ENCODE results near the gene VWA3B. TPM values are rescaled to one million over a fixed set of nuclear protein-coding genes. Genes with fewer than 3 reads are reported as not detected.
"Not testable (repeated sequence)": the region's sequence is repeated elsewhere in the genome, so short reads cannot be mapped to it uniquely, and the experiment has no call there.

The VWA3B gene
- total RNA-seq, 1 experiment from 2014 or later: 1.0 TPM

GRCh38 chr2:98294711-98295110 is 207.7 kb downstream of the VWA3B start:
- no peaks in the 10 kb centered on the region for H3K36me3 ChIP-seq (replicated peaks; ENCODE audit: control insufficient read depth, insufficient read depth, low read length)
- no peaks in the 10 kb centered on the region for H3K27me3 ChIP-seq (ENCODE audit: control insufficient read depth, insufficient read depth, low read length)
- no peak overlapping the region for H3K4me3 ChIP-seq (ENCODE audit: insufficient read depth, low read depth, low read length)
- no peak for DNase-seq

DNA sequence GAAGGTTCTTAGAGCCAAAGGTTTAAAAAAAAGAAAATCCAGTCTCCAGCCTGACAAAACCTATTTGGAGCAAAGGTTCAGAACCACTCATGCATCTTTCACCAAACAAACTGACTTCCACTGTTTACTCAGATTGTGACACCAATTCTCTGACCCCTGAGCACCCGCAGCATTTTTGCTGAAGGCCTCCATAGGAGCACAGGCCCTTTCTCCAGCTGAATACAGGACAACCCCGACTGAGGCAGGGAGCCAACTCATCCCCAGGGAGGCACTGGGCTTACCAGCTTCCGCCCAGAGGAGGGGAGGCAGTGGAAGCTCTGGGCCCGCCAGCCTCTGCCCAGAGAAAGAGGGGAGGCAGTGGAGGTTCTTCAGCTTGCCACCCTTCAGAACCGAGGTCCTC is 208.3 kb downstream of the VWA3B start:
- H3K27me3 ChIP-seq (ENCODE audit: control insufficient read depth, insufficient read depth, low read length): no peaks in the 10 kb centered on the region
- no peak overlapping the region for H3K4me3 ChIP-seq (ENCODE audit: insufficient read depth, low read depth, low read length)
- no peak for DNase-seq
- H3K36me3 ChIP-seq (replicated peaks; ENCODE audit: control insufficient read depth, insufficient read depth, low read length): no peaks in the 10 kb centered on the region

GRCh38 chr2:98295721-98296414 is 208.9 kb downstream of the VWA3B start:
- Histone ChIP-seq H3K36me3 (replicated peaks; ENCODE audit: control insufficient read depth, insufficient read depth, low read length) (no peaks in the 10 kb centered on the region), H3K27me3 (ENCODE audit: control insufficient read depth, insufficient read depth, low read length) (no peaks in the 10 kb centered on the region), H3K4me3 (ENCODE audit: insufficient read depth, low read depth, low read length) (no peak overlapping the region)
- no peak for DNase-seq

DNA sequence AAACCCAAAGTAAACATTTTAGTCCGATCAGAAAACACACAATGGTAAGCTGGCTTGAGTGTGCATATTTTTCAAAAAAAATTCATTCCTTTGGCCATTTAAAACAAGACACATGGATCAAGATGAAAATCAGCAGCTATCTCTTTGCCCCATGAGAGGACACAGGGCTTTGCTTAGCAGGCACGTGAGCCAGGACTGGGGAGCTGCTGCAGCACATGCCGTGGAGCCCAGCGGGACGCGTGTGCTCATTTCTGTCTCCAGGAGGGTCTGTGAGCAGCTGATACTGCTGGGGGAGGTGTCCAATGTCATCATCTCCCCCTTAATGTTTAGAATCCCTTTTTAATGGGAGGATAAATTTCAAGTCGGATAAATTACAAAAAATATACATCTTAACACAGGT is 209.5 kb downstream of the VWA3B start:
- H3K36me3 ChIP-seq (replicated peaks; ENCODE audit: control insufficient read depth, insufficient read depth, low read length): no peaks in the 10 kb centered on the region
- no peaks in the 10 kb centered on the region for H3K27me3 ChIP-seq (ENCODE audit: control insufficient read depth, insufficient read depth, low read length)
- no peak for DNase-seq

GRCh38 chr2:98297817-98298682 is 211.1 kb downstream of the VWA3B start:
- DNase-seq: peak; percentile 58
- no peaks in the 10 kb centered on the region for H3K27me3 ChIP-seq (ENCODE audit: control insufficient read depth, insufficient read depth, low read length)

More for the DNA sequence above, 209.5 kb downstream of the VWA3B start:
- no peak overlapping the region for H3K4me3 ChIP-seq (ENCODE audit: insufficient read depth, low read depth, low read length)

DNA sequence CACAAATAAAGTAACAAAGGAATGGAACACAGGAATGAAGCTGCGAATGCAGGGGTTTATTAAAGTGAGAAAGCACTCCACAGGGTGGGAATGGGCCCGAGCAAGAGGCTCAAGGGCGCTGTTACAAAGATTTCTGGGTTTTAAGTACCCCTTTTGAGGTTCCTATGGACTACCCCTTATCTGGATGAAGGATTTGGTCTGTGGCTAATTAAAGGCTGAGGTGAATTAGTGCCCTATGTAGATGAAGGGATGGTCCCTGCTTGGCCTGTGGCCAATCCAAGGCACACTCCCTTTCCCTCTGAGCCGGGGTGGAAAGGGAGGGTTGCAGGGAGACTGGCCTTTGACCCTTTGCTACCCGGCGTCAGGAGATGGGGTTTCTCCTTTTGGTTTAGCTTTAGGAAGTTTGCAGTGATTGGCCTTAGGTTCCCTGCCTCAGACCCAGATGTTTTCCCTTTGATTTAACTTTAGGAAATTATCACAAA is 211.8 kb downstream of the VWA3B start:
- no peak for DNase-seq
- H3K27me3 ChIP-seq (ENCODE audit: control insufficient read depth, insufficient read depth, low read length): no peaks in the 10 kb centered on the region

More at GRCh38 chr2:98297817-98298682, 211.1 kb downstream of the VWA3B start:
- H3K4me3 ChIP-seq (ENCODE audit: insufficient read depth, low read depth, low read length): no peak overlapping the region
- no peaks in the 10 kb centered on the region for H3K36me3 ChIP-seq (replicated peaks; ENCODE audit: control insufficient read depth, insufficient read depth, low read length)

DNA sequence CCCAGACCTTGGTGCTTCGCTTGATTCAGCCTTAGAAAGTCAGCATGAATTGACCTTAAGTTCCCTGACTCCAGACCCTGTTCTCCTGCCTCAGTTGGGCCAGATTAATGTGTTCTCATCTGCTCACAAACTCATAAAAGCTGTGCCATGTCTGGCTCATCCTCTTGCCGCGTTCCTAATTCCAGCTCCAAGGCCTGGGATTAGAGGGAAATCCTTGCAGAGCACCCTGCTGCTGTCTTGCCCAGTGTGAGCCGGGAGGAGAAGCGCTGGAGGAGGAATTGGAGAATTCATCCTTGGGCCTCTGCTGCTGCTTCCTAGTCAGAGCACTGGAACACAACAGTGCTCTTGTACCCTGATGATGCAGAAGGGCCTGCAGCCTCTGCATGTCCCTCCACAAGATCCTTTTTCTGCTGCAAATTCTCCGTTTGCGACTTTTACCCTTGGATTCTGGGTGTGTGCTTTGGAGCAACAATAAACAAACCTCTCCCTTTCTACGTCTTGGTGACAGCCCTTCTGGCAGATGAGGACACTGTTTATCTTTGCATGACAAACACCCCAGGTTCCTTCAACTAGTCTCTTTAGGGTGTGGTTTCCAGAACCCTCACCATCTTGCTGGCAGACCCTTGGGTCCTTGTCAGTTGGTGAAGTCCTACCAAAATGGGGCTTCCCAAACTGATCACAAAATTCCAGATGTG is 212.4 kb downstream of the VWA3B start:
- Histone ChIP-seq H3K27me3 (ENCODE audit: control insufficient read depth, insufficient read depth, low read length) (no peaks in the 10 kb centered on the region), H3K4me3 (ENCODE audit: insufficient read depth, low read depth, low read length) (no peak overlapping the region), H3K36me3 (replicated peaks; ENCODE audit: control insufficient read depth, insufficient read depth, low read length) (no peaks in the 10 kb centered on the region)
- peak; percentile 45 for DNase-seq

More for the DNA sequence above, 211.8 kb downstream of the VWA3B start:
- Histone ChIP-seq H3K36me3 (replicated peaks; ENCODE audit: control insufficient read depth, insufficient read depth, low read length) (no peaks in the 10 kb centered on the region), H3K4me3 (ENCODE audit: insufficient read depth, low read depth, low read length) (no peak overlapping the region)

GRCh38 chr2:98300141-98300874 is 213.3 kb downstream of the VWA3B start:
- DNase-seq: no peak
- no peaks in the 10 kb centered on the region for H3K36me3 ChIP-seq (replicated peaks; ENCODE audit: control insufficient read depth, insufficient read depth, low read length)
- no peaks in the 10 kb centered on the region for H3K27me3 ChIP-seq (ENCODE audit: control insufficient read depth, insufficient read depth, low read length)
- no peak overlapping the region for H3K4me3 ChIP-seq (ENCODE audit: insufficient read depth, low read depth, low read length)

GRCh38 chr2:98301469-98301868 is 214.5 kb downstream of the VWA3B start:
- no peak for DNase-seq
- Histone ChIP-seq H3K4me3 (ENCODE audit: insufficient read depth, low read depth, low read length) (no peak overlapping the region), H3K27me3 (ENCODE audit: control insufficient read depth, insufficient read depth, low read length) (no peaks in the 10 kb centered on the region), H3K36me3 (replicated peaks; ENCODE audit: control insufficient read depth, insufficient read depth, low read length) (no peaks in the 10 kb centered on the region)

DNA sequence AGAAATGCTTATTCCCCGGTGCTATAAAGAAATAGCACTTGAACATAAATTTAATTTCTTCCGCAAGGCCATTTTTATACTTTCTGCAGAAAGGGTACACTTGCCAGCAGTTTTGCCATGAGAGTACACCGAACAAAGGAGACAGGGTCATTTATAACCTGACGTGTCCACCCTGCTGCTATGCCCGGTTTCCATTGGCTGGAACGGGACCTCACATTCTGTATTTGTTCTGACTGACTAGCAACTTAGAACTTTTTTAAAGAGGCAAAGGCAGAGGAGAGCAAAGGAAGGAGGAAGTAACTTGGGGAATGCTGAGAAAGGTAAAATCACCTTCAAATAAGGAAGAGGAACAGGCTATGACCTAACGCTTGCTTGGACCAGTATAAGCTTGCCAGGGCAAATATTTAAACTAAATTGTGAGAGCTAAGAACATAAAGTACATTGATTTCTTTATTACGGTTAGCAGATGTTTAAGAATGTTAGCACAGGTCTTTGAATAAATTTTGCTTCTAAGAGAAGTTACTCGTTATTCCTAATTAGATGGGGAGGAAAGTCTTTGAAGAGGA is 220.2 kb downstream of the VWA3B start:
- not testable (repeated sequence) for H3K4me3 ChIP-seq (ENCODE audit: insufficient read depth, low read depth, low read length); H3K27me3 ChIP-seq (ENCODE audit: control insufficient read depth, insufficient read depth, low read length); H3K36me3 ChIP-seq (replicated peaks; ENCODE audit: control insufficient read depth, insufficient read depth, low read length); DNase-seq

- no peak for DNase-seq
Measured at GRCh38 chr2:98308068-98308467, 221.1 kb downstream of the VWA3B start.

GRCh38 chr2:98308532-98308931 is 221.6 kb downstream of the VWA3B start:
- Histone ChIP-seq H3K27me3 (ENCODE audit: control insufficient read depth, insufficient read depth, low read length) (no peaks in the 10 kb centered on the region), H3K36me3 (replicated peaks; ENCODE audit: control insufficient read depth, insufficient read depth, low read length) (no peaks in the 10 kb centered on the region), H3K4me3 (ENCODE audit: insufficient read depth, low read depth, low read length) (no peak overlapping the region)
- no peak for DNase-seq

More at GRCh38 chr2:98308068-98308467, 221.1 kb downstream of the VWA3B start:
- Histone ChIP-seq H3K36me3 (replicated peaks; ENCODE audit: control insufficient read depth, insufficient read depth, low read length) (no peaks in the 10 kb centered on the region), H3K27me3 (ENCODE audit: control insufficient read depth, insufficient read depth, low read length) (no peaks in the 10 kb centered on the region), H3K4me3 (ENCODE audit: insufficient read depth, low read depth, low read length) (no peak overlapping the region)

DNA sequence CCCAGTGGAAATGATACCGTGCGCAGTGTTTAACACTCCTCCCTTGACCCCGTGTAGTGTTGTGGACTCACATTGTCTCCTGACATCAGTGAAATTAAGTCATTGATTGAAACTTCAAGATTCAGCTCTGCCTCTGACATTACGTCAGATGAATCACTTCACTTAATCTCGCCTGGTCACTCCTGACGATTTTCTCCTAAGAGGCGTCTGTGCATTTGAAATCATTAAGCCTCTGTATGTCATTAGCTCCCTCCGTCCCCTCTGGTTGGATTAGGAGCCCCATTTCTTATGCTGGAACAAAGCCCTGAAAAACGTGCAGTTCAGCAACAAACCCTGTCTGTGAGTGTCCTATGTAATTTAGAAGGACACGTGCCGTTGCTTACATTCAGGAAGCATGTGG is 222.6 kb downstream of the VWA3B start:
- H3K27me3 ChIP-seq (ENCODE audit: control insufficient read depth, insufficient read depth, low read length): no peaks in the 10 kb centered on the region
- DNase-seq: no peak
- H3K36me3 ChIP-seq (replicated peaks; ENCODE audit: control insufficient read depth, insufficient read depth, low read length): no peaks in the 10 kb centered on the region
- H3K4me3 ChIP-seq (ENCODE audit: insufficient read depth, low read depth, low read length): no peak overlapping the region

- no peak overlapping the region for H3K4me3 ChIP-seq (ENCODE audit: insufficient read depth, low read depth, low read length)
- no peaks in the 10 kb centered on the region for H3K36me3 ChIP-seq (replicated peaks; ENCODE audit: control insufficient read depth, insufficient read depth, low read length)
- H3K27me3 ChIP-seq (ENCODE audit: control insufficient read depth, insufficient read depth, low read length): no peaks in the 10 kb centered on the region
- no peak for DNase-seq
Measured at GRCh38 chr2:98310010-98310409, 223.0 kb downstream of the VWA3B start.

All from H7 (cell line).